Activated T-cell treated with anti-CD3 and anti-CD28 coated beads, Interleukin-2, amount 50 U/mL, for 72 hours (primary cell): ENCODE measurements around the gene RABEPK. TPM values are rescaled to one million over a fixed set of nuclear protein-coding genes. Genes with fewer than 3 reads are reported as not detected.

Source experiments
- ATAC-seq, 2 donors: fragments of 150-1000 bp; cut with Tn5 transposase; replicated peaks in 1 of 2; 2 replicates each; pipeline ENCODE4 v1.10.0; 2021; ENCODE audit warnings: moderate library complexity in 2 of 2, mild to moderate bottlenecking in 1 of 2
- DNase-seq, 2 donors: peaks; one replicate each; pipeline ENCODE4 v3.0.0; 2021 to 2022; ENCODE audit warnings: mixed read lengths in 1 of 2
- H3K27ac Mint-ChIP-seq: one replicate; pipeline ENCODE4 v1.8.0; 2022; ENCODE audit warnings: mild to moderate bottlenecking, moderate library complexity, mixed read lengths
- H3K27me3 Mint-ChIP-seq: one replicate; pipeline ENCODE4 v1.8.0; 2022; ENCODE audit warnings: low read depth, mixed read lengths
- H3K36me3 Mint-ChIP-seq, 2 donors: one replicate each; pipeline ENCODE4 v1.8.0; 2022; ENCODE audit warnings: mixed read lengths in 2 of 2, mild to moderate bottlenecking in 1 of 2; ENCODE audit not compliant: insufficient read depth in 2 of 2
- H3K4me1 Mint-ChIP-seq: one replicate; pipeline ENCODE4 v1.8.0; 2022; ENCODE audit warnings: low read depth, mixed read lengths
- H3K4me3 Mint-ChIP-seq, 2 donors: one replicate each; pipeline ENCODE4 v1.8.0; 2022; ENCODE audit warnings: mild to moderate bottlenecking in 2 of 2, mixed read lengths in 2 of 2, moderate library complexity in 2 of 2
- H3K9me3 Mint-ChIP-seq, 2 donors: one replicate each; pipeline ENCODE4 v1.8.0; 2022; ENCODE audit warnings: mixed read lengths in 2 of 2
- total RNA-seq, 2 donors: library from RNA; stranded (reverse); gene quantifications; one replicate each; pipeline ENCODE4 v1.2.3, GENCODE V29; 2022

Gene RABEPK
- total RNA-seq, 2 donors from 2014 or later = 28.1 to 32.7 TPM

GRCh38 chr9:125241000-125241862, 40.9 kb downstream of the RABEPK start, which contains the start of gene HSPA5:
Gene HSPA5 (minus strand): TSS chr9:125241343. CDS start chr9:125241126, 217 bp downstream.
- Mint-ChIP-seq H3K4me1 (peaks cover 66% of the 10 kb centered on the region), H3K36me3 (peaks cover 31 to 47% of the 10 kb centered on the region in 2 donors), H3K27me3 (no peaks in the 10 kb centered on the region), H3K4me3 (peak within 1 kb of the TSS; percentile 90 to 94), H3K27ac (peak within 1 kb of the TSS; percentile 99), H3K9me3 (no peaks in the 10 kb centered on the region)
- DNase-seq (peak; percentile 99), ATAC-seq (peak; percentile 86 to 89)

GRCh38 chr9:125241863-125242739, 41.8 kb downstream of the RABEPK start:
- Mint-ChIP-seq H3K4me3 (peak overlapping the region; percentile 90 to 94), H3K27ac (peak overlapping the region; percentile 99), H3K4me1 (peaks cover 57% of the 10 kb centered on the region), H3K9me3 (no peaks in the 10 kb centered on the region), H3K27me3 (no peaks in the 10 kb centered on the region), H3K36me3 (peaks cover 25 to 38% of the 10 kb centered on the region in 2 donors)
- DNase-seq (peak in 1 of 2 donors; percentile 54), ATAC-seq (peak; percentile 5 to 15)

GRCh38 chr9:125243792-125244260, 43.5 kb downstream of the RABEPK start:
- no peaks in the 10 kb centered on the region for H3K27me3 Mint-ChIP-seq
- peaks cover 16 to 22% of the 10 kb centered on the region in 2 donors for H3K36me3 Mint-ChIP-seq
- peak overlapping the region; percentile 83 to 90 for H3K4me3 Mint-ChIP-seq
- H3K9me3 Mint-ChIP-seq = no peaks in the 10 kb centered on the region
- no peak for DNase-seq
- no peak for ATAC-seq
- peak overlapping the region; percentile 98 for H3K27ac Mint-ChIP-seq
- peaks cover 40% of the 10 kb centered on the region for H3K4me1 Mint-ChIP-seq

GRCh38 chr9:125246261-125246667, 45.9 kb downstream of the RABEPK start:
- Mint-ChIP-seq H3K27me3 (no peaks in the 10 kb centered on the region), H3K4me1 (peaks cover 26% of the 10 kb centered on the region), H3K4me3 (no peak overlapping the region), H3K9me3 (no peaks in the 10 kb centered on the region), H3K36me3 (peaks cover under 1 to 5% of the 10 kb centered on the region in 2 donors), H3K27ac (no peak overlapping the region)
- ATAC-seq (no peak), DNase-seq (no peak)

- H3K27ac Mint-ChIP-seq = no peak overlapping the region
These were observed 53.9 kb downstream of the RABEPK start for GRCh38 chr9:125254231-125254630.

GRCh38 chr9:125255781-125256391, 55.5 kb downstream of the RABEPK start:
- Mint-ChIP-seq H3K9me3 (no peaks in the 10 kb centered on the region), H3K27ac (no peak overlapping the region)
- peak; percentile 32 to 47 for ATAC-seq

More at GRCh38 chr9:125254231-125254630, 53.9 kb downstream of the RABEPK start:
- no peaks in the 10 kb centered on the region for H3K27me3 Mint-ChIP-seq
- no peak for ATAC-seq
- no peaks in the 10 kb centered on the region for H3K9me3 Mint-ChIP-seq
- H3K4me3 Mint-ChIP-seq = no peak overlapping the region
- no peaks in the 10 kb centered on the region for H3K4me1 Mint-ChIP-seq
- no peak for DNase-seq
- no peaks in the 10 kb centered on the region for H3K36me3 Mint-ChIP-seq

GRCh38 chr9:125258160-125258785, 57.9 kb downstream of the RABEPK start:
- Mint-ChIP-seq H3K4me1 (peaks cover 12% of the 10 kb centered on the region), H3K36me3 (peaks cover 6 to 7% of the 10 kb centered on the region in 2 donors), H3K27me3 (no peaks in the 10 kb centered on the region), H3K4me3 (no peak overlapping the region), H3K9me3 (no peaks in the 10 kb centered on the region), H3K27ac (no peak overlapping the region)
- ATAC-seq (no peak), DNase-seq (no peak)

More at GRCh38 chr9:125255781-125256391, 55.5 kb downstream of the RABEPK start:
- Mint-ChIP-seq H3K27me3 (no peaks in the 10 kb centered on the region), H3K36me3 (peaks cover 0 to 1% of the 10 kb centered on the region in 2 donors), H3K4me1 (no peaks in the 10 kb centered on the region), H3K4me3 (no peak overlapping the region)
- DNase-seq = no peak

- no peaks in the 10 kb centered on the region for H3K9me3 Mint-ChIP-seq
- DNase-seq (no peak), ATAC-seq (no peak)
- H3K27ac Mint-ChIP-seq = no peak overlapping the region
- peaks cover 19% of the 10 kb centered on the region for H3K4me1 Mint-ChIP-seq
- peaks cover 6 to 9% of the 10 kb centered on the region in 2 donors for H3K36me3 Mint-ChIP-seq
- no peak overlapping the region for H3K4me3 Mint-ChIP-seq
- no peaks in the 10 kb centered on the region for H3K27me3 Mint-ChIP-seq
These were observed 58.6 kb downstream of the RABEPK start for GRCh38 chr9:125258832-125259534.

- Mint-ChIP-seq H3K4me1 (peaks cover 33% of the 10 kb centered on the region), H3K9me3 (no peaks in the 10 kb centered on the region), H3K4me3 (peak overlapping the region; percentile 95 to 99), H3K27me3 (no peaks in the 10 kb centered on the region), H3K36me3 (peaks cover 6 to 9% of the 10 kb centered on the region in 2 donors), H3K27ac (peak overlapping the region; percentile 97)
- ATAC-seq (no peak), DNase-seq (no peak)
These were observed 60.2 kb downstream of the RABEPK start for GRCh38 chr9:125260561-125260960.

- DNase-seq = peak; percentile 92 to 95
- ATAC-seq = peak; percentile 98 to 99
- Mint-ChIP-seq H3K27ac (peak within 1 kb of the TSS; percentile 99), H3K9me3 (no peaks in the 10 kb centered on the region), H3K4me1 (peaks cover 33% of the 10 kb centered on the region), H3K4me3 (peak within 1 kb of the TSS; percentile 95 to 99), H3K36me3 (peaks cover 7 to 11% of the 10 kb centered on the region in 2 donors), H3K27me3 (no peaks in the 10 kb centered on the region)
These were observed 61.4 kb downstream of the RABEPK start, which contains the start of gene GAPVD1 for GRCh38 chr9:125261501-125262293. Gene GAPVD1 (plus strand): TSS chr9:125261826. CDS start chr9:125298922, 37,096 bp downstream.
